Activated B cell treated with CpG ODN at 0.5 μM for 24 hours (primary cell): ENCODE data around the gene CLDND2. TPM values are rescaled to one million over a fixed set of nuclear protein-coding genes. Genes with fewer than 3 reads are reported as not detected.

Source experiments
- ATAC-seq: fragments of 200-7000 bp; cut with Tn5 transposase; one replicate; pipeline ENCODE4 v1.10.0; 2021; ENCODE audit warnings: low read depth, mild to moderate bottlenecking, moderate library complexity
- CTCF ChIA-PET: fragments of 350-600 bp; sonication (Branson Sonifier 250); formaldehyde crosslinking; loops from one replicate; lab custom pipeline; 2021; ENCODE audit warnings: antibody characterized with exemption; lab: Charles Lee
- POLR2A ChIA-PET: fragments of 350-600 bp; sonication (Branson Sonifier 250); formaldehyde crosslinking; loops from one replicate; lab custom pipeline; 2021; ENCODE audit warnings: antibody characterized with exemption; lab: Charles Lee
- DNase-seq: peaks from one replicate; pipeline ENCODE4 v3.0.0; 2022
- H3K27ac Mint-ChIP-seq: one replicate; pipeline ENCODE4 v1.8.0; 2020; ENCODE audit warnings: mixed read lengths
- H3K27me3 Mint-ChIP-seq: one replicate; pipeline ENCODE4 v1.8.0; 2021; ENCODE audit warnings: mixed read lengths
- H3K36me3 Mint-ChIP-seq: one replicate; pipeline ENCODE4 v1.8.0; 2021; ENCODE audit warnings: low read depth, mixed read lengths
- H3K4me1 Mint-ChIP-seq: one replicate; pipeline ENCODE4 v1.8.0; 2021; ENCODE audit warnings: mixed read lengths
- H3K4me3 Mint-ChIP-seq: one replicate; pipeline ENCODE4 v1.8.0; 2020; ENCODE audit warnings: mild to moderate bottlenecking, mixed read lengths
- H3K9me3 Mint-ChIP-seq: one replicate; pipeline ENCODE4 v1.8.0; 2020; ENCODE audit warnings: mixed read lengths
- CTCF ChIP-seq: fragments of 200-600 bp; IDR thresholded peaks from one replicate; pipeline ENCODE4 v1.8.0; 2022; ENCODE audit warnings: antibody characterized with exemption, mild to moderate bottlenecking
- intact Hi-C: fragments of 100-400 bp; cut with micrococcal nuclease; formaldehyde crosslinking; loops from one replicate; pipeline ENCODE4 v1.15.1; 2024
- total RNA-seq: library from RNA; stranded (reverse); gene quantifications from 2 replicates; pipeline ENCODE4 v1.2.3, GENCODE V29; 2022

CLDND2 gene
- total RNA-seq, 1 donor from 2014 or later = 2.2 TPM

- ChIA-PET CTCF (no interaction called here), POLR2A (interaction anchor here (0.6 kb wide), 1 partner anchor 62 kb away, joined by 4 read pairs; no protein-coding TSS in a partner anchor)
- intact Hi-C loops = no loop called here
- TF ChIP-seq CTCF = no peak
- Mint-ChIP-seq H3K9me3 (no peaks in the 10 kb centered on the region), H3K4me1 (peaks cover 32% of the 10 kb centered on the region), H3K36me3 (peaks cover 43% of the 10 kb centered on the region), H3K27ac (no peak overlapping the region), H3K27me3 (no peaks in the 10 kb centered on the region), H3K4me3 (no peak overlapping the region)
- ATAC-seq = no peak
- no peak for DNase-seq
These were observed 21.4 kb downstream of the CLDND2 start for GRCh38 chr19:51347209-51347928.

- POLR2A ChIA-PET = no interaction called here
These were observed 22.1 kb downstream of the CLDND2 start for GRCh38 chr19:51346742-51347141.

GRCh38 chr19:51345076-51345620 lies 23.7 kb downstream of the CLDND2 start:
- POLR2A ChIA-PET = interaction anchor here (1.0 to 1.9 kb wide), 5 partner anchors 12 to 72 kb away, joined by 3 to 10 read pairs (median 4); partner anchors contain the start of genes ETFB and SIGLEC10
- no peak for TF ChIP-seq CTCF
- Mint-ChIP-seq H3K36me3 (peaks cover 23% of the 10 kb centered on the region), H3K27me3 (no peaks in the 10 kb centered on the region), H3K9me3 (no peaks in the 10 kb centered on the region), H3K4me1 (peaks cover 42% of the 10 kb centered on the region), H3K4me3 (peak overlapping the region; percentile 58), H3K27ac (peak overlapping the region; percentile 92)
- DNase-seq (no peak), ATAC-seq (no peak)
- intact Hi-C loops = no loop called here
- CTCF ChIA-PET = interaction anchor here (1.2 to 2.0 kb wide), 2 partner anchors 21 to 51 kb away, joined by 3 to 7 read pairs; partner anchors contain the start of gene ETFB

More at GRCh38 chr19:51346742-51347141, 22.1 kb downstream of the CLDND2 start:
- no peak for DNase-seq
- ATAC-seq = no peak
- Mint-ChIP-seq H3K4me3 (no peak overlapping the region), H3K9me3 (no peaks in the 10 kb centered on the region), H3K36me3 (peaks cover 37% of the 10 kb centered on the region), H3K4me1 (peaks cover 34% of the 10 kb centered on the region), H3K27me3 (no peaks in the 10 kb centered on the region), H3K27ac (no peak overlapping the region)
- TF ChIP-seq CTCF = no peak
- intact Hi-C loops = no loop called here
- CTCF ChIA-PET = no interaction called here

GRCh38 chr19:51342631-51343569 lies 25.9 kb downstream of the CLDND2 start:
- intact Hi-C loops = no loop called here
- no peak for TF ChIP-seq CTCF
- Mint-ChIP-seq H3K4me1 (peaks cover 54% of the 10 kb centered on the region), H3K9me3 (no peaks in the 10 kb centered on the region), H3K36me3 (peaks cover 13% of the 10 kb centered on the region), H3K27me3 (no peaks in the 10 kb centered on the region), H3K27ac (peak overlapping the region; percentile 65), H3K4me3 (peak overlapping the region; percentile 6)
- no peak for ATAC-seq
- DNase-seq = no peak
- ChIA-PET CTCF (interaction anchor here (1.0 to 2.0 kb wide), 2 partner anchors 23 to 65 kb away, joined by 5 to 7 read pairs; partner anchors contain the start of gene ETFB), POLR2A (interaction anchor here (1.1 to 4.9 kb wide), 3 partner anchors 25 to 75 kb away, joined by 3 to 49 read pairs (median 3); partner anchors contain the start of gene SIGLEC10)
